WTC11 (cell line): Measurements from ENCODE around the gene FYN.

ENCODE experiments used
- AFF4 ChIP-seq: sonication (generic); formaldehyde crosslinking; IDR thresholded peaks from 2 replicates; pipeline ENCODE4 v1.8.1; 2023; ENCODE audit warnings: mild to moderate bottlenecking, missing genetic modification reagents, borderline replicate concordance
- CBFB ChIP-seq: sonication (generic); formaldehyde crosslinking; IDR thresholded peaks from 2 replicates; pipeline ENCODE4 v1.8.1; 2022; ENCODE audit warnings: mild to moderate bottlenecking, low read depth, missing genetic modification reagents
- CREB1 ChIP-seq: sonication (generic); formaldehyde crosslinking; IDR thresholded peaks from 2 replicates; pipeline ENCODE4 v1.8.0; 2023; ENCODE audit warnings: mild to moderate bottlenecking, missing genetic modification reagents
- CTCF ChIP-seq: fragments of 200-600 bp; IDR thresholded peaks from 2 replicates; pipeline ENCODE4 v1.8.0; 2022; ENCODE audit warnings: antibody characterized with exemption
- E2F5 ChIP-seq: sonication (generic); formaldehyde crosslinking; IDR thresholded peaks from 2 replicates; pipeline ENCODE4 v1.8.1; 2022; ENCODE audit warnings: mild to moderate bottlenecking, moderate library complexity, missing genetic modification reagents
- EMX1 ChIP-seq: fragments of 250-450 bp; sonication (Bioruptor Pico); IDR thresholded peaks from 2 replicates; pipeline ENCODE4 v1.8.0; 2021; ENCODE audit warnings: mild to moderate bottlenecking
- ETV6 ChIP-seq: sonication (generic); formaldehyde crosslinking; IDR thresholded peaks from 2 replicates; pipeline ENCODE4 v1.8.1; 2022; ENCODE audit warnings: mild to moderate bottlenecking, missing genetic modification reagents
- GABPB1 ChIP-seq: sonication (generic); formaldehyde crosslinking; IDR thresholded peaks from 2 replicates; pipeline ENCODE4 v1.8.1; 2023; ENCODE audit warnings: mild to moderate bottlenecking, missing genetic modification reagents
- MAX ChIP-seq: sonication (generic); formaldehyde crosslinking; IDR thresholded peaks from 2 replicates; pipeline ENCODE4 v1.8.0; 2022; ENCODE audit warnings: mild to moderate bottlenecking, missing genetic modification reagents
- NFATC4 ChIP-seq: fragments of 250-450 bp; sonication (Bioruptor Pico); IDR thresholded peaks from 2 replicates; pipeline ENCODE4 v1.9.0; 2021; ENCODE audit warnings: mild to moderate bottlenecking
- PREB ChIP-seq: sonication (generic); formaldehyde crosslinking; IDR thresholded peaks from 2 replicates; pipeline ENCODE4 v1.8.1; 2022; ENCODE audit warnings: mild to moderate bottlenecking, missing genetic modification reagents, moderate library complexity, borderline replicate concordance
- TP53 ChIP-seq: sonication (generic); formaldehyde crosslinking; IDR thresholded peaks from 2 replicates; pipeline ENCODE4 v1.8.1; 2023; ENCODE audit warnings: mild to moderate bottlenecking, missing genetic modification reagents
- ZNF423 ChIP-seq: fragments of 250-450 bp; sonication (Bioruptor Pico); IDR thresholded peaks from 2 replicates; pipeline ENCODE4 v2.1.2; 2022; ENCODE audit warnings: mild to moderate bottlenecking, moderate library complexity

- TF ChIP-seq CTCF (no peak), NFATC4 (CRISPR knock-in tag) (no peak), ETV6 (CRISPR knock-in tag) (no peak), EMX1 (CRISPR knock-in tag) (no peak), PREB (CRISPR knock-in tag) (no peak), ZNF423 (CRISPR knock-in tag) (no peak), TP53 (CRISPR knock-in tag) (no peak), AFF4 (CRISPR knock-in tag) (no peak), CREB1 (CRISPR knock-in tag) (no peak), CBFB (CRISPR knock-in tag) (no peak), GABPB1 (CRISPR knock-in tag) (no peak), E2F5 (CRISPR knock-in tag) (no peak), MAX (no peak)
These were observed 162.3 kb downstream of the FYN start for GRCh38 chr6:111710911-111711310.
